ENCODE measurements around the gene OPN4. TPM values are rescaled to one million over a fixed set of nuclear protein-coding genes. Genes with fewer than 3 reads are reported as not detected.

OPN4 gene
- polyA plus RNA-seq, 2 donors, result 0.02 TPM; not detected in 1

GRCh38 chr10:86659161-86659691 is 4.9 kb downstream of the OPN4 start:
- Histone ChIP-seq H3K27ac (ENCODE audit: low read depth in 2 of 2, low read length in 1 of 2) (no peak overlapping the region), H3K4me1 (ENCODE audit: control insufficient read depth in 2 of 2, insufficient read depth in 2 of 2, low read length in 1 of 2) (peaks cover 0 to 9% of the 10 kb centered on the region in 2 donors), H3K9me3 (ENCODE audit: control insufficient read depth in 2 of 2, insufficient read depth in 1 of 2, low read depth in 1 of 2, low read length in 1 of 2) (no peaks in the 10 kb centered on the region), H3K4me3 (ENCODE audit: low read depth in 1 of 2, low read length in 2 of 2) (no peak overlapping the region), H3K27me3 (ENCODE audit: control insufficient read depth in 1 of 2, insufficient read depth in 2 of 2, low read length in 2 of 2) (no peaks in the 10 kb centered on the region), H3K36me3 (ENCODE audit: control insufficient read depth in 2 of 2, insufficient read depth in 2 of 2, low read length in 1 of 2) (no peaks in the 10 kb centered on the region)
- 89 to 91% methylated on average over 19 of the region's 19 CpGs for WGBS, 2 donors

- WGBS, 2 donors, result 91 to 96% methylated on average over 17 of the region's 17 CpGs
These were observed 5.5 kb downstream of the OPN4 start for GRCh38 chr10:86659721-86660453.

GRCh38 chr10:86661161-86662025 is 7.0 kb downstream of the OPN4 start:
- 52 to 60% methylated on average over 17 of the region's 17 CpGs for WGBS, 2 donors
- H3K36me3 ChIP-seq (ENCODE audit: control insufficient read depth in 2 of 2, insufficient read depth in 2 of 2, low read length in 1 of 2), result no peaks in the 10 kb centered on the region
- no peaks in the 10 kb centered on the region for H3K27me3 ChIP-seq (ENCODE audit: control insufficient read depth in 1 of 2, insufficient read depth in 2 of 2, low read length in 2 of 2)
- no peak overlapping the region for H3K4me3 ChIP-seq (ENCODE audit: low read depth in 1 of 2, low read length in 2 of 2)
- peak overlapping the region in 1 of 2 donors; percentile 11 for H3K27ac ChIP-seq (ENCODE audit: low read depth in 2 of 2, low read length in 1 of 2)
- H3K4me1 ChIP-seq (ENCODE audit: control insufficient read depth in 2 of 2, insufficient read depth in 2 of 2, low read length in 1 of 2), result peaks cover 0 to 9% of the 10 kb centered on the region in 2 donors
- no peaks in the 10 kb centered on the region for H3K9me3 ChIP-seq (ENCODE audit: control insufficient read depth in 2 of 2, insufficient read depth in 1 of 2, low read depth in 1 of 2, low read length in 1 of 2)

More at GRCh38 chr10:86659721-86660453, 5.5 kb downstream of the OPN4 start:
- H3K27ac ChIP-seq (ENCODE audit: low read depth in 2 of 2, low read length in 1 of 2), result no peak overlapping the region
- H3K4me1 ChIP-seq (ENCODE audit: control insufficient read depth in 2 of 2, insufficient read depth in 2 of 2, low read length in 1 of 2), result peaks cover 0 to 9% of the 10 kb centered on the region in 2 donors
- no peaks in the 10 kb centered on the region for H3K9me3 ChIP-seq (ENCODE audit: control insufficient read depth in 2 of 2, insufficient read depth in 1 of 2, low read depth in 1 of 2, low read length in 1 of 2)
- no peaks in the 10 kb centered on the region for H3K36me3 ChIP-seq (ENCODE audit: control insufficient read depth in 2 of 2, insufficient read depth in 2 of 2, low read length in 1 of 2)
- H3K4me3 ChIP-seq (ENCODE audit: low read depth in 1 of 2, low read length in 2 of 2), result no peak overlapping the region
- no peaks in the 10 kb centered on the region for H3K27me3 ChIP-seq (ENCODE audit: control insufficient read depth in 1 of 2, insufficient read depth in 2 of 2, low read length in 2 of 2)

GRCh38 chr10:86662186-86663045 is 8.1 kb downstream of the OPN4 start:
- H3K36me3 ChIP-seq (ENCODE audit: control insufficient read depth in 2 of 2, insufficient read depth in 2 of 2, low read length in 1 of 2), result no peaks in the 10 kb centered on the region
- H3K4me3 ChIP-seq (ENCODE audit: low read depth in 1 of 2, low read length in 2 of 2), result no peak overlapping the region
- H3K27ac ChIP-seq (ENCODE audit: low read depth in 2 of 2, low read length in 1 of 2), result no peak overlapping the region
- no peaks in the 10 kb centered on the region for H3K9me3 ChIP-seq (ENCODE audit: control insufficient read depth in 2 of 2, insufficient read depth in 1 of 2, low read depth in 1 of 2, low read length in 1 of 2)
- H3K27me3 ChIP-seq (ENCODE audit: control insufficient read depth in 1 of 2, insufficient read depth in 2 of 2, low read length in 2 of 2), result no peaks in the 10 kb centered on the region
- 88 to 91% methylated on average over 19 of the region's 19 CpGs for WGBS, 2 donors
- H3K4me1 ChIP-seq (ENCODE audit: control insufficient read depth in 2 of 2, insufficient read depth in 2 of 2, low read length in 1 of 2), result peaks cover 0 to 9% of the 10 kb centered on the region in 2 donors

GRCh38 chr10:86663046-86663345 is 8.6 kb downstream of the OPN4 start:
- no peaks in the 10 kb centered on the region for H3K27me3 ChIP-seq (ENCODE audit: control insufficient read depth in 1 of 2, insufficient read depth in 2 of 2, low read length in 2 of 2)
- H3K27ac ChIP-seq (ENCODE audit: low read depth in 2 of 2, low read length in 1 of 2), result no peak overlapping the region
- no peak overlapping the region for H3K4me3 ChIP-seq (ENCODE audit: low read depth in 1 of 2, low read length in 2 of 2)
- H3K9me3 ChIP-seq (ENCODE audit: control insufficient read depth in 2 of 2, insufficient read depth in 1 of 2, low read depth in 1 of 2, low read length in 1 of 2), result no peaks in the 10 kb centered on the region
- H3K4me1 ChIP-seq (ENCODE audit: control insufficient read depth in 2 of 2, insufficient read depth in 2 of 2, low read length in 1 of 2), result peaks cover 0 to 10% of the 10 kb centered on the region in 2 donors
- no peaks in the 10 kb centered on the region for H3K36me3 ChIP-seq (ENCODE audit: control insufficient read depth in 2 of 2, insufficient read depth in 2 of 2, low read length in 1 of 2)
- whole genome bisulfite sequencing, 2 donors, result 93 to 95% methylated on average over 8 of the region's 8 CpGs

GRCh38 chr10:86663576-86664339 is 9.4 kb downstream of the OPN4 start:
- no peaks in the 10 kb centered on the region for H3K36me3 ChIP-seq (ENCODE audit: control insufficient read depth in 2 of 2, insufficient read depth in 2 of 2, low read length in 1 of 2)
- 74 to 82% methylated on average over 10 of the region's 10 CpGs for WGBS, 2 donors
- no peaks in the 10 kb centered on the region for H3K9me3 ChIP-seq (ENCODE audit: control insufficient read depth in 2 of 2, insufficient read depth in 1 of 2, low read depth in 1 of 2, low read length in 1 of 2)
- H3K27ac ChIP-seq (ENCODE audit: low read depth in 2 of 2, low read length in 1 of 2), result no peak overlapping the region
- no peaks in the 10 kb centered on the region for H3K27me3 ChIP-seq (ENCODE audit: control insufficient read depth in 1 of 2, insufficient read depth in 2 of 2, low read length in 2 of 2)
- no peak overlapping the region for H3K4me3 ChIP-seq (ENCODE audit: low read depth in 1 of 2, low read length in 2 of 2)
- peaks cover 0 to 11% of the 10 kb centered on the region in 2 donors for H3K4me1 ChIP-seq (ENCODE audit: control insufficient read depth in 2 of 2, insufficient read depth in 2 of 2, low read length in 1 of 2)

GRCh38 chr10:86664341-86665217 is 10.2 kb downstream of the OPN4 start:
- H3K9me3 ChIP-seq (ENCODE audit: control insufficient read depth in 2 of 2, insufficient read depth in 1 of 2, low read depth in 1 of 2, low read length in 1 of 2), result no peaks in the 10 kb centered on the region
- H3K36me3 ChIP-seq (ENCODE audit: control insufficient read depth in 2 of 2, insufficient read depth in 2 of 2, low read length in 1 of 2), result no peaks in the 10 kb centered on the region
- WGBS, 2 donors, result 52 to 61% methylated on average over 13 of the region's 13 CpGs
- no peaks in the 10 kb centered on the region for H3K27me3 ChIP-seq (ENCODE audit: control insufficient read depth in 1 of 2, insufficient read depth in 2 of 2, low read length in 2 of 2)
- peaks cover 0 to 11% of the 10 kb centered on the region in 2 donors for H3K4me1 ChIP-seq (ENCODE audit: control insufficient read depth in 2 of 2, insufficient read depth in 2 of 2, low read length in 1 of 2)
- H3K27ac ChIP-seq (ENCODE audit: low read depth in 2 of 2, low read length in 1 of 2), result peak overlapping the region in 1 of 2 donors; percentile 35
- no peak overlapping the region for H3K4me3 ChIP-seq (ENCODE audit: low read depth in 1 of 2, low read length in 2 of 2)

GRCh38 chr10:86665218-86665607 is 10.9 kb downstream of the OPN4 start:
- Histone ChIP-seq H3K9me3 (ENCODE audit: control insufficient read depth in 2 of 2, insufficient read depth in 1 of 2, low read depth in 1 of 2, low read length in 1 of 2) (no peaks in the 10 kb centered on the region), H3K4me1 (ENCODE audit: control insufficient read depth in 2 of 2, insufficient read depth in 2 of 2, low read length in 1 of 2) (peaks cover 0 to 11% of the 10 kb centered on the region in 2 donors), H3K4me3 (ENCODE audit: low read depth in 1 of 2, low read length in 2 of 2) (no peak overlapping the region), H3K27me3 (ENCODE audit: control insufficient read depth in 1 of 2, insufficient read depth in 2 of 2, low read length in 2 of 2) (no peaks in the 10 kb centered on the region), H3K27ac (ENCODE audit: low read depth in 2 of 2, low read length in 1 of 2) (peak overlapping the region in 1 of 2 donors; percentile 6), H3K36me3 (ENCODE audit: control insufficient read depth in 2 of 2, insufficient read depth in 2 of 2, low read length in 1 of 2) (no peaks in the 10 kb centered on the region)
- WGBS, 2 donors, result 78 to 84% methylated on average over 7 of the region's 7 CpGs
